Measurements from ENCODE around the gene MGST2.

Gene MGST2

GRCh38 chr4:139725236-139725635 is 59.6 kb downstream of the MGST2 start:
- DNase-seq: no peak
- in situ Hi-C loops (cut with HindIII; ENCODE audit: low pct_ligation_motif_present, low pct_unique_long_range_greater_than_20kb, low sequenced_read_pairs): no loop called here

GRCh38 chr4:139726615-139727014 is 61.0 kb downstream of the MGST2 start:
- in situ Hi-C loops (cut with HindIII; ENCODE audit: low pct_ligation_motif_present, low pct_unique_long_range_greater_than_20kb, low sequenced_read_pairs): no loop called here

GRCh38 chr4:139728146-139728545 is 62.5 kb downstream of the MGST2 start:
- DNase-seq: no peak
- in situ Hi-C loops (cut with HindIII; ENCODE audit: low pct_ligation_motif_present, low pct_unique_long_range_greater_than_20kb, low sequenced_read_pairs): no loop called here

More at GRCh38 chr4:139726615-139727014, 61.0 kb downstream of the MGST2 start:
- no peak for DNase-seq

- in situ Hi-C loops (cut with HindIII; ENCODE audit: low pct_ligation_motif_present, low pct_unique_long_range_greater_than_20kb, low sequenced_read_pairs): no loop called here
Observed at GRCh38 chr4:139728840-139729239, 63.2 kb downstream of the MGST2 start.

GRCh38 chr4:139732991-139733570 is 67.5 kb downstream of the MGST2 start:
- in situ Hi-C loops (cut with HindIII; ENCODE audit: low pct_ligation_motif_present, low pct_unique_long_range_greater_than_20kb, low sequenced_read_pairs): no loop called here
- no peak for DNase-seq

More at GRCh38 chr4:139728840-139729239, 63.2 kb downstream of the MGST2 start:
- no peak for DNase-seq

- no peak for DNase-seq
- in situ Hi-C loops (cut with HindIII; ENCODE audit: low pct_ligation_motif_present, low pct_unique_long_range_greater_than_20kb, low sequenced_read_pairs): no loop called here
Observed at GRCh38 chr4:139734201-139734874, 68.7 kb downstream of the MGST2 start.

GRCh38 chr4:139734875-139735380 is 69.3 kb downstream of the MGST2 start:
- DNase-seq: peak; percentile 43
- in situ Hi-C loops (cut with HindIII; ENCODE audit: low pct_ligation_motif_present, low pct_unique_long_range_greater_than_20kb, low sequenced_read_pairs): no loop called here

- in situ Hi-C loops (cut with HindIII; ENCODE audit: low pct_ligation_motif_present, low pct_unique_long_range_greater_than_20kb, low sequenced_read_pairs): no loop called here
- no peak for DNase-seq
Observed at GRCh38 chr4:139735381-139736273, 70.0 kb downstream of the MGST2 start.

- in situ Hi-C loops (cut with HindIII; ENCODE audit: low pct_ligation_motif_present, low pct_unique_long_range_greater_than_20kb, low sequenced_read_pairs): no loop called here
Observed at GRCh38 chr4:139736274-139736660, 70.6 kb downstream of the MGST2 start.

GRCh38 chr4:139736661-139737060 is 71.0 kb downstream of the MGST2 start:
- no peak for DNase-seq
- in situ Hi-C loops (cut with HindIII; ENCODE audit: low pct_ligation_motif_present, low pct_unique_long_range_greater_than_20kb, low sequenced_read_pairs): no loop called here

More at GRCh38 chr4:139736274-139736660, 70.6 kb downstream of the MGST2 start:
- DNase-seq: no peak

- DNase-seq: no peak
- in situ Hi-C loops (cut with HindIII; ENCODE audit: low pct_ligation_motif_present, low pct_unique_long_range_greater_than_20kb, low sequenced_read_pairs): no loop called here
Observed at GRCh38 chr4:139738846-139739613, 73.4 kb downstream of the MGST2 start.

- in situ Hi-C loops (cut with HindIII; ENCODE audit: low pct_ligation_motif_present, low pct_unique_long_range_greater_than_20kb, low sequenced_read_pairs): no loop called here
- no peak for DNase-seq
Observed at GRCh38 chr4:139740121-139740520, 74.5 kb downstream of the MGST2 start.

GRCh38 chr4:139740531-139741041 is 75.0 kb downstream of the MGST2 start:
- in situ Hi-C loops (cut with HindIII; ENCODE audit: low pct_ligation_motif_present, low pct_unique_long_range_greater_than_20kb, low sequenced_read_pairs): no loop called here
- peak; percentile 14 for DNase-seq

GRCh38 chr4:139743027-139743426 is 77.4 kb downstream of the MGST2 start:
- no peak for DNase-seq
- in situ Hi-C loops (cut with HindIII; ENCODE audit: low pct_ligation_motif_present, low pct_unique_long_range_greater_than_20kb, low sequenced_read_pairs): no loop called here

GRCh38 chr4:139744232-139744631 is 78.6 kb downstream of the MGST2 start:
- in situ Hi-C loops (cut with HindIII; ENCODE audit: low pct_ligation_motif_present, low pct_unique_long_range_greater_than_20kb, low sequenced_read_pairs): no loop called here
- no peak for DNase-seq

GRCh38 chr4:139745111-139745639 is 79.6 kb downstream of the MGST2 start:
- in situ Hi-C loops (cut with HindIII; ENCODE audit: low pct_ligation_motif_present, low pct_unique_long_range_greater_than_20kb, low sequenced_read_pairs): no loop called here
- no peak for DNase-seq

- no peak for DNase-seq
- in situ Hi-C loops (cut with HindIII; ENCODE audit: low pct_ligation_motif_present, low pct_unique_long_range_greater_than_20kb, low sequenced_read_pairs): no loop called here
Observed at GRCh38 chr4:139746431-139747171, 81.0 kb downstream of the MGST2 start.
